Panc1 (cell line): ENCODE measurements around the gene IFFO2. TPM values are rescaled to one million over a fixed set of nuclear protein-coding genes. Genes with fewer than 3 reads are reported as not detected.

ENCODE experiments used
- ATAC-seq: fragments of 200-7000 bp; cut with Tn5 transposase; 2 replicates; pipeline ENCODE4 v1.9.1; 2020; ENCODE audit warnings: mild to moderate bottlenecking, moderate library complexity
- BruUV-seq: library from RNA; stranded (reverse); fragments of 400-500 nt; replicated peaks from 2 replicates; lab custom pipeline; 2021; lab: Mats Ljungman, UMichigan
- CTCF ChIA-PET: fragments of 300-600 bp; sonication (Branson Sonifier 250); formaldehyde crosslinking; loops from one replicate; lab custom pipeline; 2022; ENCODE audit warnings: antibody characterized with exemption; lab: Charles Lee
- POLR2A ChIA-PET: fragments of 300-600 bp; sonication (Branson Sonifier 250); formaldehyde crosslinking; loops from one replicate; lab custom pipeline; 2022; ENCODE audit warnings: antibody characterized with exemption; lab: Charles Lee
- DNase-seq: peaks from one replicate; pipeline ENCODE4 v3.0.0-alpha.2; 2010; ENCODE audit warnings: low read depth, low spot score
- H3K27ac ChIP-seq: 2 replicates; pipeline ENCODE4 v1.5.1; 2011; ENCODE audit warnings: mild to moderate bottlenecking, low read length, inconsistent platforms
- H3K27me3 ChIP-seq: fragments of 200-500 bp; sonication (Bioruptor generic); 2 replicates; pipeline ENCODE4 v1.6.0; 2014; ENCODE audit warnings: low read length, inconsistent platforms; ENCODE audit not compliant: control insufficient read depth, insufficient read depth
- H3K36me3 ChIP-seq: fragments of 200-500 bp; sonication (Bioruptor generic); 2 replicates; pipeline ENCODE4 v1.5.1; 2014; ENCODE audit warnings: inconsistent platforms, mild to moderate bottlenecking, low read length, moderate library complexity; ENCODE audit not compliant: control insufficient read depth, insufficient read depth
- H3K4me1 ChIP-seq: 2 replicates; pipeline ENCODE4 v1.5.1; 2011; ENCODE audit warnings: inconsistent platforms, mild to moderate bottlenecking, low read length, moderate library complexity; ENCODE audit not compliant: control insufficient read depth, insufficient read depth
- H3K4me3 ChIP-seq, 2 experiments: 2 replicates each; pipeline ENCODE4 v1.5.1; 2011 to 2012; ENCODE audit warnings: low read depth in 2 of 2, low read length in 2 of 2, mild to moderate bottlenecking in 2 of 2, inconsistent platforms in 1 of 2, moderate library complexity in 1 of 2
- H3K9me3 ChIP-seq: fragments of 200-500 bp; sonication (Bioruptor generic); 2 replicates; pipeline ENCODE4 v1.5.1; 2014; ENCODE audit warnings: low read depth, mild to moderate bottlenecking, inconsistent platforms, low read length, moderate library complexity; ENCODE audit not compliant: control insufficient read depth, insufficient read depth
- POLR2AphosphoS5 ChIP-seq: IDR thresholded peaks from 2 replicates; pipeline ENCODE4 v1.6.1; 2012; ENCODE audit warnings: mild to moderate bottlenecking, low read depth, low read length, moderate library complexity
- REST ChIP-seq, 2 experiments: IDR thresholded peaks; 2 replicates each; pipeline ENCODE4 v1.6.1; 2011 to 2012; ENCODE audit warnings: low read depth in 2 of 2, control low read depth in 1 of 2, low read length in 1 of 2, mild to moderate bottlenecking in 1 of 2, moderate library complexity in 1 of 2; ENCODE audit not compliant: insufficient read depth in 1 of 2
- SIN3A ChIP-seq: IDR thresholded peaks from 2 replicates; pipeline ENCODE4 v1.6.1; 2012; ENCODE audit warnings: low read depth, mild to moderate bottlenecking, low read length, moderate library complexity, borderline replicate concordance; ENCODE audit not compliant: insufficient read depth
- TCF7L2 ChIP-seq: IDR thresholded peaks from 2 replicates; pipeline ENCODE4 v1.6.1; 2011; ENCODE audit warnings: mild to moderate bottlenecking, low read depth, low read length, inconsistent platforms
- in situ Hi-C: cut with HindIII; loops from 2 replicates; pipeline ENCODE4 v1.10.0; 2016; ENCODE audit warnings: low sequenced_read_pairs, low pct_unique_long_range_greater_than_20kb
- intact Hi-C: fragments of 100-400 bp; cut with micrococcal nuclease; formaldehyde crosslinking; loops from one replicate; pipeline ENCODE4 v1.10.0; 2022; ENCODE audit not compliant: unreplicated experiment
- total RNA-seq: library from RNA; stranded (reverse); gene quantifications from one replicate; pipeline ENCODE4 v1.2.1, GENCODE V29; 2021; ENCODE audit not compliant: unreplicated experiment
- TF ChIP-seq, protein P1 (sequence below): fragments of 450-650 bp; IDR thresholded peaks from 2 replicates; pipeline ENCODE4 v1.5.1; 2017; ENCODE audit warnings: mild to moderate bottlenecking

The IFFO2 gene
- total RNA-seq, 1 experiment from 2014 or later, result 59.4 TPM

DNA sequence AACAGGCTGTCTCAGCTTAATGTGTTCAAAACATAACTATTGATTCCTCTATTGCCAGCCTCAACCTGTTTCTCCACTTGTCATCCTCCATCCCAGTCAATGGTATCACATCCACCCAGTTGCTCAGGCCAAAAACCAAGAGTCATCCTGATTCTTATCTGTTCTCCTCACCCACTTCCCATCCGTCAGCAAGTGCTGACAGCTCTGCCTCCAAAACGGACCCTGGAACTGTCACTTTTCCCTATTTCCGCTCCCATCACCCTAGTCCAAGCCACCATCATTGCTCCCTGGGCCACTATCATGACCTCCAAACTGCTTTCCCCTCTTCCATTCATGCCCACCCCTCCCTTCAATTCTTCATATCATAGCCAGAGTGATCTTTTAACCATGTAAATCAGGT, 36.2 kb upstream of the IFFO2 start:
- POLR2A ChIA-PET, result no interaction called here
- DNase-seq, result no peak
- CTCF ChIA-PET, result no interaction called here
- TF ChIP-seq, protein P1, sequence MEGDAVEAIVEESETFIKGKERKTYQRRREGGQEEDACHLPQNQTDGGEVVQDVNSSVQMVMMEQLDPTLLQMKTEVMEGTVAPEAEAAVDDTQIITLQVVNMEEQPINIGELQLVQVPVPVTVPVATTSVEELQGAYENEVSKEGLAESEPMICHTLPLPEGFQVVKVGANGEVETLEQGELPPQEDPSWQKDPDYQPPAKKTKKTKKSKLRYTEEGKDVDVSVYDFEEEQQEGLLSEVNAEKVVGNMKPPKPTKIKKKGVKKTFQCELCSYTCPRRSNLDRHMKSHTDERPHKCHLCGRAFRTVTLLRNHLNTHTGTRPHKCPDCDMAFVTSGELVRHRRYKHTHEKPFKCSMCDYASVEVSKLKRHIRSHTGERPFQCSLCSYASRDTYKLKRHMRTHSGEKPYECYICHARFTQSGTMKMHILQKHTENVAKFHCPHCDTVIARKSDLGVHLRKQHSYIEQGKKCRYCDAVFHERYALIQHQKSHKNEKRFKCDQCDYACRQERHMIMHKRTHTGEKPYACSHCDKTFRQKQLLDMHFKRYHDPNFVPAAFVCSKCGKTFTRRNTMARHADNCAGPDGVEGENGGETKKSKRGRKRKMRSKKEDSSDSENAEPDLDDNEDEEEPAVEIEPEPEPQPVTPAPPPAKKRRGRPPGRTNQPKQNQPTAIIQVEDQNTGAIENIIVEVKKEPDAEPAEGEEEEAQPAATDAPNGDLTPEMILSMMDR, result no peak
- TF ChIP-seq POLR2AphosphoS5 (no peak), SIN3A (no peak), TCF7L2 (no peak), REST (IDR thresholded peaks at IDR 0.05; ENCODE audit: insufficient read depth in 1 of 2, low read depth in 2 of 2, low read length in 1 of 2) (no peak)
- no peak for ATAC-seq
- H3K27ac ChIP-seq, result no peak overlapping the region
- in situ Hi-C loops, result no loop called here
- no peaks in the 10 kb centered on the region for H3K27me3 ChIP-seq
- no peaks in the 10 kb centered on the region for H3K9me3 ChIP-seq
- no peaks in the 10 kb centered on the region for H3K4me1 ChIP-seq
- no TSS peak for BruUV-seq
- intact Hi-C loops, result no loop called here
- no peak overlapping the region for H3K4me3 ChIP-seq
- no peaks in the 10 kb centered on the region for H3K36me3 ChIP-seq

DNA sequence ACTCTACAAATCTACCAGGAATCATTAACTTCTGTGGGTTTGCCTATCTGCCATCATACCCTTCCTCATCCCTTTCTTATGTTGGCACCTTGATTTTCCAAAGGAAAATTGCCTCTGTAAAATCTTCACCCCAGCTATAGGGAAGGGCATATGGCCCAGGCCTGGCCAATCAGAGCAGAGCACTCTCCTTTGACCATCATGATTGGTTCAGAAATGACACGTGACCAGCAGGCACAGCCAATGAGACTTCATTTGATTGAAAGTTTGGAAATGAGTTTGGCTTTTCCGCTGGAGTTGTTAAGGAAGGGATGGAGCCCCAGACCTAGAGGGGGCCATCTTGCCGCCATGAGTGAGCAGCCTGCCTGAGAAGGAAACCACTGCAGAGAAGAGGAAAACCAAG, 35.1 kb upstream of the IFFO2 start:
- no TSS peak for BruUV-seq
- H3K9me3 ChIP-seq, result no peaks in the 10 kb centered on the region
- H3K27me3 ChIP-seq, result no peaks in the 10 kb centered on the region
- H3K4me1 ChIP-seq, result no peaks in the 10 kb centered on the region
- H3K36me3 ChIP-seq, result no peaks in the 10 kb centered on the region
- intact Hi-C loops, result no loop called here
- ChIA-PET POLR2A (no interaction called here), CTCF (no interaction called here)
- TF ChIP-seq SIN3A (no peak), REST (IDR thresholded peaks at IDR 0.05; ENCODE audit: insufficient read depth in 1 of 2, low read depth in 2 of 2, low read length in 1 of 2) (no peak), POLR2AphosphoS5 (no peak), TCF7L2 (no peak)
- TF ChIP-seq, protein P1, result no peak
- ATAC-seq (no peak), DNase-seq (no peak)
- in situ Hi-C loops, result no loop called here
- H3K27ac ChIP-seq, result no peak overlapping the region
- no peak overlapping the region for H3K4me3 ChIP-seq
